ENCODE results near the gene KLHL18. TPM values are rescaled to one million over a fixed set of nuclear protein-coding genes. Genes with fewer than 3 reads are reported as not detected.

The KLHL18 gene
- total and polyA plus RNA-seq, 2 of the 4 experiments (the other 2 are of a cell fraction): 29.1 to 76.2 TPM

DNA sequence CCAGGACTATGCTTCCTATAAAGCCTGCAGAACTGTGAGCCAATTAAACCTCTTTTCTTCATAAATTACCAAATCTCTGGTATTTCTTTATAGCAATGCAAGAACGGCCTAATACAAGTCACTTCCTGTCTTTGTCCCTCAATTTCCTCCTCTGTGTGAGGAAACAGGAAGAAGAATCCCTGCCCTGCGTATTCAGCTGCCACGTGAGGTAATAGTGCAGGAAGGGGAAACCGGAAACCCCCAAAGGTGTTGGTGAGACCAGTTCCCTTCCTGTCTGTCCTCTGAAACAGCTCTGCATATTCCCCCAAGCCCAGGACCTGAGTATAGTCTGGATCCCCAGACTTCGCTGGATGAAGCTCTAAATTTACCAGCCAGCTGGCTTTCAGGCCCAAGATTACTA lies 80.0 kb downstream of the KLHL18 start:
- 100% methylated on average over 1 of the region's 5 CpGs; no CpG with 5 or more reads in 1 of the 2 experiments for WGBS, 2 experiments (ENCODE audit: extremely low coverage in 2 of 2, insufficient read length in 1 of 2)
- in situ Hi-C loops (cut with MboI; ENCODE audit: low sequenced_read_pairs): loop anchor here (25.0 kb wide), 1 partner anchor 650 kb away; the partner anchor contains the start of genes PRSS50 and TMIE
- no peak overlapping the region for H2AK5ac ChIP-seq (ENCODE audit: low read depth, low read length)
- no peak overlapping the region for H2BK5ac ChIP-seq (ENCODE audit: low read depth, low read length, poor library complexity, severe bottlenecking)
- no peak overlapping the region for H2BK20ac ChIP-seq (ENCODE audit: low read depth, low read length)
- H3K9me3 ChIP-seq (ENCODE audit: control insufficient read depth, insufficient read depth, low read length): peaks cover 20% of the 10 kb centered on the region
- H3K56ac ChIP-seq (ENCODE audit: extremely low read depth, insufficient read depth, low read length): no peak overlapping the region
- dilution Hi-C loops (cut with HindIII; ENCODE audit: low sequenced_read_pairs, unreplicated experiment): no loop called here
- H3K27me3 ChIP-seq (ENCODE audit: control insufficient read depth, insufficient read depth, low read length): no peaks in the 10 kb centered on the region
- no peak overlapping the region for H3K23ac ChIP-seq (ENCODE audit: low read depth, low read length)
- H3K9me1 ChIP-seq (ENCODE audit: insufficient read depth, low read length): no peaks in the 10 kb centered on the region
- TF ChIP-seq RFX5 (IDR thresholded peaks at IDR 0.05; ENCODE audit: low read depth, low read length): no peak
- no peak for TF ChIP-seq CHD1 (IDR thresholded peaks at IDR 0.05; ENCODE audit: low read depth, low read length)
- no peak for TF ChIP-seq RAD21 (IDR thresholded peaks at IDR 0.05; ENCODE audit: low read length)
- no peak for TF ChIP-seq POLR2A (IDR thresholded peaks at IDR 0.05; ENCODE audit: low read depth, low read length)
- no peak for TF ChIP-seq ELK1 (IDR thresholded peaks at IDR 0.05; ENCODE audit: borderline replicate concordance, low read depth, low read length)
- no peak for TF ChIP-seq CEBPB (IDR thresholded peaks at IDR 0.05; ENCODE audit: low read depth, low read length)
- TF ChIP-seq, protein P1, sequence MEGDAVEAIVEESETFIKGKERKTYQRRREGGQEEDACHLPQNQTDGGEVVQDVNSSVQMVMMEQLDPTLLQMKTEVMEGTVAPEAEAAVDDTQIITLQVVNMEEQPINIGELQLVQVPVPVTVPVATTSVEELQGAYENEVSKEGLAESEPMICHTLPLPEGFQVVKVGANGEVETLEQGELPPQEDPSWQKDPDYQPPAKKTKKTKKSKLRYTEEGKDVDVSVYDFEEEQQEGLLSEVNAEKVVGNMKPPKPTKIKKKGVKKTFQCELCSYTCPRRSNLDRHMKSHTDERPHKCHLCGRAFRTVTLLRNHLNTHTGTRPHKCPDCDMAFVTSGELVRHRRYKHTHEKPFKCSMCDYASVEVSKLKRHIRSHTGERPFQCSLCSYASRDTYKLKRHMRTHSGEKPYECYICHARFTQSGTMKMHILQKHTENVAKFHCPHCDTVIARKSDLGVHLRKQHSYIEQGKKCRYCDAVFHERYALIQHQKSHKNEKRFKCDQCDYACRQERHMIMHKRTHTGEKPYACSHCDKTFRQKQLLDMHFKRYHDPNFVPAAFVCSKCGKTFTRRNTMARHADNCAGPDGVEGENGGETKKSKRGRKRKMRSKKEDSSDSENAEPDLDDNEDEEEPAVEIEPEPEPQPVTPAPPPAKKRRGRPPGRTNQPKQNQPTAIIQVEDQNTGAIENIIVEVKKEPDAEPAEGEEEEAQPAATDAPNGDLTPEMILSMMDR (conservative IDR thresholded peaks at IDR 0.05; ENCODE audit: low read depth, low read length): no peak
- TF ChIP-seq MAFK (IDR thresholded peaks at IDR 0.05; ENCODE audit: low read depth, low read length): no peak
- TF ChIP-seq SMC3 (IDR thresholded peaks at IDR 0.05; ENCODE audit: low read depth, low read length): no peak
- no peak for TF ChIP-seq MAZ (IDR thresholded peaks at IDR 0.05; ENCODE audit: borderline replicate concordance, low read depth, low read length)
- no peak for TF ChIP-seq USF2 (IDR thresholded peaks at IDR 0.05; ENCODE audit: low read depth, low read length)
- TF ChIP-seq NFE2L2 (IDR thresholded peaks at IDR 0.05; ENCODE audit: low read depth, low read length): no peak
- TF ChIP-seq FOS (IDR thresholded peaks at IDR 0.05; ENCODE audit: low read depth, low read length): no peak
- TF ChIP-seq BHLHE40 (IDR thresholded peaks at IDR 0.05; ENCODE audit: low read depth, low read length): no peak
- TF ChIP-seq MXI1 (IDR thresholded peaks at IDR 0.05; ENCODE audit: borderline replicate concordance, low read depth, low read length): no peak
- no peak for TF ChIP-seq RCOR1 (IDR thresholded peaks at IDR 0.05; ENCODE audit: insufficient replicate concordance, low read length)
- H3K4ac ChIP-seq (ENCODE audit: low read depth, low read length): no peak overlapping the region
- no peaks in the 10 kb centered on the region for H3K4me1 ChIP-seq (ENCODE audit: control insufficient read depth, insufficient read depth, low read length)
- no peak overlapping the region for H2BK15ac ChIP-seq (ENCODE audit: low read depth, low read length)
- ChIA-PET CTCF (no interaction called here), POLR2A (ENCODE audit: unreplicated experiment) (no interaction called here)
- H4K8ac ChIP-seq (ENCODE audit: low read depth in 2 of 2, low read length in 2 of 2): no peak overlapping the region
- no peak overlapping the region for H3K27ac ChIP-seq (ENCODE audit: insufficient read depth, low read length)
- ATAC-seq (ENCODE audit: low read depth) (no peak), DNase-seq (no peak)
- no peak overlapping the region for H4K5ac ChIP-seq (ENCODE audit: low read depth, low read length)
- intact Hi-C loops (cut with micrococcal nuclease): no loop called here
- H3K4me2 ChIP-seq (ENCODE audit: low read depth, low read length): no peak overlapping the region
- no peak overlapping the region for H3K18ac ChIP-seq (ENCODE audit: low read depth, low read length)
- H4K20me1 ChIP-seq (ENCODE audit: insufficient read depth, low read length): no peaks in the 10 kb centered on the region
- H3K4me3 ChIP-seq (ENCODE audit: insufficient read depth, low read depth, low read length): no peak overlapping the region
- no TSS peak for BruUV-seq (replicated peaks)
- H3K14ac ChIP-seq (replicated peaks; ENCODE audit: low read depth, low read length): no peak overlapping the region
- H2BK120ac ChIP-seq (ENCODE audit: low read depth, low read length): no peak overlapping the region
- no peak overlapping the region for H2AK9ac ChIP-seq (replicated peaks; ENCODE audit: low read depth, low read length, poor library complexity)
- no peak overlapping the region for H4K91ac ChIP-seq (ENCODE audit: insufficient read depth, low read depth, low read length)
- no peak overlapping the region for H3K9ac ChIP-seq (ENCODE audit: low read depth, low read length)
- H2AFZ ChIP-seq (replicated peaks; ENCODE audit: low read length, poor library complexity): no peak overlapping the region
- no peaks in the 10 kb centered on the region for H3K79me1 ChIP-seq (ENCODE audit: low read depth in 1 of 2, low read length in 2 of 2)
- H3K36me3 ChIP-seq (ENCODE audit: control insufficient read depth, insufficient read depth, low read length): no peaks in the 10 kb centered on the region

All from IMR-90 (cell line).